ENCODE measurements around the gene PALB2.
A peak's percentile ranks its signal among the peaks of the same experiment; 100 is the strongest.

Gene PALB2

GRCh38 chr16:23666571-23667354 lies 25.7 kb upstream of the PALB2 start:
- Histone ChIP-seq H3K27ac (ENCODE audit: low read length) (no peak overlapping the region), H2AFZ (ENCODE audit: low read depth, low read length) (no peak overlapping the region), H3K4me2 (ENCODE audit: low read length) (no peak overlapping the region), H3K4me1 (ENCODE audit: low read length) (peaks cover 54% of the 10 kb centered on the region), H3K4me3 (ENCODE audit: low read length) (no peak overlapping the region), H4K20me1 (ENCODE audit: insufficient read depth, low read length) (peaks cover 67% of the 10 kb centered on the region), H3K9me3 (ENCODE audit: insufficient read depth, low read length) (no peaks in the 10 kb centered on the region), H3K9ac (ENCODE audit: low read length) (no peak overlapping the region), H3K27me3 (ENCODE audit: low read depth, low read length) (peaks cover 16% of the 10 kb centered on the region), H3K36me3 (replicated peaks; ENCODE audit: low read depth, low read length) (peaks cover 88% of the 10 kb centered on the region), H3K79me2 (ENCODE audit: low read length) (peaks cover 10% of the 10 kb centered on the region; the same call in 1 of the 2 replicates)
- TF ChIP-seq CTCF (IDR thresholded peaks at IDR 0.05; ENCODE audit: low read depth, low read length), result no peak
- TF ChIP-seq EZH2phosphoT487 (IDR thresholded peaks at IDR 0.05; ENCODE audit: low read depth), result no peak

- Histone ChIP-seq H3K9me3 (ENCODE audit: insufficient read depth, low read length) (no peaks in the 10 kb centered on the region), H3K4me1 (ENCODE audit: low read length) (peaks cover 27% of the 10 kb centered on the region), H3K4me2 (ENCODE audit: low read length) (peak overlapping the region; percentile 49), H3K79me2 (ENCODE audit: low read length) (no peaks in the 10 kb centered on the region), H3K27me3 (ENCODE audit: low read depth, low read length) (peaks cover 7% of the 10 kb centered on the region; the same call in 1 of the 2 replicates), H3K9ac (ENCODE audit: low read length) (no peak overlapping the region), H3K36me3 (replicated peaks; ENCODE audit: low read depth, low read length) (peaks cover 92% of the 10 kb centered on the region), H3K27ac (ENCODE audit: low read length) (peak overlapping the region; percentile 15; the same call in 1 of the 2 replicates), H4K20me1 (ENCODE audit: insufficient read depth, low read length) (peaks cover 61% of the 10 kb centered on the region), H3K4me3 (ENCODE audit: low read length) (peak overlapping the region; percentile 8; the same call in 1 of the 2 replicates), H2AFZ (ENCODE audit: low read depth, low read length) (no peak overlapping the region)
- TF ChIP-seq EZH2phosphoT487 (IDR thresholded peaks at IDR 0.05; ENCODE audit: low read depth), result no peak
- no peak for TF ChIP-seq CTCF (IDR thresholded peaks at IDR 0.05; ENCODE audit: low read depth, low read length)
Measured at GRCh38 chr16:23663918-23664317, 22.8 kb upstream of the PALB2 start.

- H3K27ac ChIP-seq (ENCODE audit: low read length), result peak overlapping the region; percentile 89
- no peak for TF ChIP-seq CTCF (IDR thresholded peaks at IDR 0.05; ENCODE audit: low read depth, low read length)
- TF ChIP-seq EZH2phosphoT487 (IDR thresholded peaks at IDR 0.05; ENCODE audit: low read depth), result no peak
- peaks cover 3% of the 10 kb centered on the region for H4K20me1 ChIP-seq (ENCODE audit: insufficient read depth, low read length)
- peak overlapping the region; percentile 49; the same call in 1 of the 2 replicates for H3K9ac ChIP-seq (ENCODE audit: low read length)
- H3K27me3 ChIP-seq (ENCODE audit: low read depth, low read length), result no peaks in the 10 kb centered on the region
- peaks cover 40% of the 10 kb centered on the region for H3K4me1 ChIP-seq (ENCODE audit: low read length)
- H3K9me3 ChIP-seq (ENCODE audit: insufficient read depth, low read length), result no peaks in the 10 kb centered on the region
- H3K36me3 ChIP-seq (replicated peaks; ENCODE audit: low read depth, low read length), result peaks cover 40% of the 10 kb centered on the region
- peaks cover 50% of the 10 kb centered on the region for H3K79me2 ChIP-seq (ENCODE audit: low read length)
- no peak overlapping the region for H2AFZ ChIP-seq (ENCODE audit: low read depth, low read length)
- H3K4me3 ChIP-seq (ENCODE audit: low read length), result peak overlapping the region; percentile 64
- H3K4me2 ChIP-seq (ENCODE audit: low read length), result peak overlapping the region; percentile 74
Measured at GRCh38 chr16:23651943-23652468, 10.9 kb upstream of the PALB2 start.

- Histone ChIP-seq H3K9me3 (ENCODE audit: insufficient read depth, low read length) (no peaks in the 10 kb centered on the region), H2AFZ (ENCODE audit: low read depth, low read length) (no peak overlapping the region), H3K9ac (ENCODE audit: low read length) (peak overlapping the region; percentile 49), H3K27me3 (ENCODE audit: low read depth, low read length) (no peaks in the 10 kb centered on the region), H3K4me3 (ENCODE audit: low read length) (peak overlapping the region; percentile 64), H3K4me2 (ENCODE audit: low read length) (peak overlapping the region; percentile 74), H3K36me3 (replicated peaks; ENCODE audit: low read depth, low read length) (peaks cover 44% of the 10 kb centered on the region), H3K27ac (ENCODE audit: low read length) (peak overlapping the region; percentile 89), H3K4me1 (ENCODE audit: low read length) (peaks cover 40% of the 10 kb centered on the region), H4K20me1 (ENCODE audit: insufficient read depth, low read length) (peaks cover 2% of the 10 kb centered on the region; the same call in 1 of the 2 replicates), H3K79me2 (ENCODE audit: low read length) (peaks cover 62% of the 10 kb centered on the region)
- no peak for TF ChIP-seq CTCF (IDR thresholded peaks at IDR 0.05; ENCODE audit: low read depth, low read length)
- no peak for TF ChIP-seq EZH2phosphoT487 (IDR thresholded peaks at IDR 0.05; ENCODE audit: low read depth)
Measured at GRCh38 chr16:23650674-23651416, 9.7 kb upstream of the PALB2 start.

All from OCI-LY3 (cell line).